ENCODE measurements around the gene ZNF300.

GRCh38 chr5:150945486-150945885 lies 40.7 kb upstream of the ZNF300 start:
- TF ChIP-seq CTCF (conservative IDR thresholded peaks at IDR 0.05; ENCODE audit: low read length) = no peak
- no peak for TF ChIP-seq EZH2phosphoT487 (IDR thresholded peaks at IDR 0.05; ENCODE audit: borderline replicate concordance)

Data from Loucy (cell line).